Frontal cortex (tissue), 4 donors: ENCODE data around the gene APOF. TPM values are rescaled to one million over a fixed set of nuclear protein-coding genes. Genes with fewer than 3 reads are reported as not detected.
"Not testable (repeated sequence)": the region's sequence is repeated elsewhere in the genome, so short reads cannot be mapped to it uniquely, and the experiment has no call there.

Experiments
- DNase-seq, 2 donors: peaks; one replicate each; pipeline ENCODE4 v3.0.0; 2012; ENCODE audit warnings: low spot score in 2 of 2
- FAIRE-seq: peaks from 2 replicates; lab custom pipeline; 2012; peaks lifted over from hg19 to GRCh38; lab: Jason Lieb, UNC
- total RNA-seq: library from RNA; depleted of rRNA; stranded (reverse); fragments of >200 nt; gene quantifications from one replicate; pipeline ENCODE4 v1.2.3, GENCODE V29; 2014
- donor health status: control.
- donor health status: control.
- donor health status: control.

The APOF gene
- total RNA-seq, 1 donor from 2014 or later: not detected

DNA sequence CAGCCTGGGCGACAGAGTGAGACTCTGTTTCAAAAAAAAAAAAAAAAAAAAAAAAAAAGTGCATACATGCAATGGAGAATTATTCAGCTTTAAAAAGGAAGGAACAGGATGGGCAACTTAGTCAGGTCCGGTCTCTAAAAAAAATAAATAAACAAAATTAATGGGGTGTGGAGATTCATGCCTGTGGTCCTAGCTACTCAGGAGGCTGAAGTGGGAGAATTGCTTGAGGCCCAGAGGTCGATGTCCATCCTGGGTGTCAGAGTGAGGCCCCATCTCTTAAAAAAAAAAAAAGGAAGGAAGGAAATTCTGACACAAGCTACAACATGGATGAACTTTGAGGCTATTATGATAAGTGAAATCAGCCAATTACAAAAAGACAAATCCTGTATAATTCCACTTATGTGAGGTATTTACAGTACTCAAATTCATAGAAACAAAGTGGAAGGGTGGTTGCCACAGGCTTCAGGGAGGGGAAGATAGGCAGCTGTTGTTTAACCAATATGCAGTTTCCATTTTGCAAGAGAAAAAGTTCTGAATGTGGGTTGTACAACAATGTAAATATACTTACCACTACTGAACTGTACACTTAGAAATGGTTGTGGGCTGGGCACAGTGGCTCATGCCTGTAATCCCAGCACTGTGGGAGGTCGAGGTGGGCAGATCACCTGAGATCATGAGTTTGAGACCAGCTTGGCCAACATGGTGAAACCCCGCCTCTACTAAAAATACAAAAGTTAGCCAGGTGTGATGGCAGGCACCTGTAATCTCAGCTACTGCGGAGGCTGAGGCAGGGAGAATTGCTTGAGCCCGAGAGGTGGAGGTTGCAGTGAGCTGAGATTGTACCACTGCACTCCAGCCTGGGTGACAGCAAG, 12.3 kb upstream of the APOF start:
- FAIRE-seq: no peak
- no peak for DNase-seq

DNA sequence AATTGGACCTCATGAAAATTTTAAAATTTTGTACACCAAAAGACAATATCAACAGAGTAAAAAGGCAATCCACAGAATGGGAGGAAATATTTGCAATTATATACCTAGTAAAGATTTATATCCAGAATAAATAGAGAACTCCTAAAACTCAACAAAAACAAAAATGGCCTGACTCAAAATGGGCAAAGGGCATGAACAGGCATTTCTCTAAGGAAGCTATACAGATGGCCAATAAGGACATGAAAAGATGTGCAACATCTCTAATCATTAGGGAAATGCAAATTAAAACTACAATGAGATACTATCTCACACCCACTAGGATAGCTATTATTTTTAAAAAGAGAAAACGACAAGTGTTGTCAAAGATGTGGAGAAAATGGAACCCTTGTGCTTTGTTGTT, 10.9 kb upstream of the APOF start:
- FAIRE-seq (no peak), DNase-seq (no peak)

GRCh38 chr12:56366948-56367347, 4.3 kb upstream of the APOF start:
- FAIRE-seq: no peak
- no peak for DNase-seq

DNA sequence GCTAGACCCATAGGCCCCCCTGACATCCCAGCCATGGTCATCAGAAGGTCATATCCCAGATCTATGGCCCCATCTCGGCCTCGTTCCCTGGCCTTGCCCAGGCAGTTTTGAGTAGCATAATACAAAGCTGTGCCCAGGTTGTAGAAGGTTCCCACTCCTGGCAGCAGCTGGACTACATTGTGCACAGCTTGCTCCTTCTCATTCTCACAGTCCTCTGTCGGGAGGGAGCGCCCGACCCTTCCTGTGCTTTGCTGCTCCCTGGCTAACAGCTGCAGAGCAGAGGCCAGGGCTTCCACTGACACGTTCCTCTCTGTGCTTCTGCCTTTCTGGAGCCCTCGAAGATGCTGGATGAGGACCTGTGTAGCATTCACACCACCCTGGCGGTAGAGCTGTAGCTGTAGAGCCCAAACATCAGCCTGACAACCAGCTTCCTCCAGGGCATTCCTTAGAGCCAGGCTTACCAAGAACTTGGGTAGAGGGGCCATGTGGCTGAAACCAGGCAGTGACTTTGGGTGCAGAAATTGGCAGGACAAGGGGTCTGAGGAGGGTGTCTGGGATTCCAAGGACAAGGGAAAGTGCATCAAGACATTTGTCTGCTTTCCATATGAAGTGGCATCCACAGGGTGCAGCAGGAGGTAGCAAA, 1.0 kb downstream of the APOF start:
- FAIRE-seq: no peak
- no peak for DNase-seq

- DNase-seq (peak; percentile 80 to 90), FAIRE-seq (peak; percentile 93)
Observed at GRCh38 chr12:56359851-56360767, 2.5 kb downstream of the APOF start, which contains the start of gene STAT2. TSS of gene STAT2 (minus strand) at chr12:56360107. CDS start at chr12:56356571, 3,536 bp downstream.

DNA sequence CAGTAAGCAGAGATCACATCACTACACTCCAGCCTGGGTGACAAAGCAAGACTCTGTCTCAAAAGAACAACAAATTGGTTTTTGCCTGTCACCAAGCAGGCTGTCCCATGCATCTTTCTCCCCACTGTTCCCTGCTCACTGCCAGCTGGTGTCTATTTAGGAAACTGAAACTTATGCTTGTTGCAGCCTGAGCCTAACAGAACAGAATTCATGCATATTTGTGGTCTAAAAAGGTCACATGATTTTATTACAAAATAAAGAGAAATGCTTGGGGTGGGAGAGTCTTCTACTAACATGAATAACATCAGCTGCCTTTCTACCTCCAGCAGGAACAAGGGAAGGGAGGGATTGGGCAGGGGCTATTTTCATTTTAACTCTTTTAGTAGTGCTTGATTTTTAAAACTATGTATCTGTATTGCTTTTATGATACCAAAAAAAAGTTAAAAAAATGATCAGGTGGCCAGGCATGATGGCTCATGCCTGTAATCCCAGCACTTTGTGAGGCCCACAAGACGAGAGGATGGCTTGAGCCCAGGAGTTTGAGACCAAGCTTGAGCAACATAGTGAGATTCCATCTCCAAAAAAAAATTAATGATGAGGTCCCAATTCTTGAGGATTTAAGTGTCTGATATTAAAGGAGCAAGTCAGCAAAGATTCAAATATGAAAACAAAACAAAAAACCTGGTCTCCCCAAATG, 3.7 kb downstream of the APOF start:
- DNase-seq (no peak), FAIRE-seq (no peak)

- DNase-seq (no peak), FAIRE-seq (no peak)
Observed at GRCh38 chr12:56351325-56351724, 11.3 kb downstream of the APOF start.

GRCh38 chr12:56350662-56351061, 12.0 kb downstream of the APOF start:
- FAIRE-seq: no peak
- no peak for DNase-seq

DNA sequence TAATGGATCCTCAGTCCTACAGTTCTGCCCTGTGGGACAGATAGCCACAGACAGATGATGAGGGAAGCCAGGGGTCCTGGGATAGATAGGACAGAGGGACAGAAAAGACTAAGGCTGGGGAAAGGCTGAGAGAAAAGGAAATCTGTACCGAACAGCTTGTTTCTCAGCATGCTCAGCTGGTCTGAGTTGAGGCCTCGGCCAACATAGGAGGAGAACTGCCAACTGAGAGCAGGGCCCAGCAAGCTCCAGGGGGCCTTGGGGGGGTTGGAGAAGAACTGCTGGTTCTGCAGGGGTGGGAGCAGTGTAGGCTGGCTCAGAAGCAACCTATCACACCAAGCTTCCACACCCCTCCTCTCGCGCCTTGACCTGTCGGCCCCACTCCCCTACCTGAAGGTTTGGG, 13.9 kb downstream of the APOF start:
- FAIRE-seq (no peak), DNase-seq (no peak)

DNA sequence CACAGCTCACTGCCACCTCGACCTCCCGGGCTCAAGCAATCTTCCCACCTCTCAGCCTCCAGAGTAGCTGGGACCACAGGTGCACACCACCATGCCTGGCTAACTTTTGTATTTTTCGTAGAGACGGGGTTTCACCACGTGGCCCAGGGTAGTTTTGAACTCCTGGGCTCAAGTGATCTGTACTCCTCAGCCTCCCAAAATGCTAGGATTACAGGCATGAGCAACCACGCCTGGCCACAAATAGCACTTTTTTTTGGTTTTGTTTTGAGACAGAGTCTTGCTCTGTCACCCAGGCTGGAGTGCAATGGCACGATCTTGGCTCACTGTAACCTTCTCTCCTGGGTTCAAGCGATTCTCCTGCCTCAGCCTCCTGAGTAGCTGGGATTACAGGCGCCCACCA, 15.4 kb downstream of the APOF start:
- FAIRE-seq, DNase-seq: not testable (repeated sequence)

DNA sequence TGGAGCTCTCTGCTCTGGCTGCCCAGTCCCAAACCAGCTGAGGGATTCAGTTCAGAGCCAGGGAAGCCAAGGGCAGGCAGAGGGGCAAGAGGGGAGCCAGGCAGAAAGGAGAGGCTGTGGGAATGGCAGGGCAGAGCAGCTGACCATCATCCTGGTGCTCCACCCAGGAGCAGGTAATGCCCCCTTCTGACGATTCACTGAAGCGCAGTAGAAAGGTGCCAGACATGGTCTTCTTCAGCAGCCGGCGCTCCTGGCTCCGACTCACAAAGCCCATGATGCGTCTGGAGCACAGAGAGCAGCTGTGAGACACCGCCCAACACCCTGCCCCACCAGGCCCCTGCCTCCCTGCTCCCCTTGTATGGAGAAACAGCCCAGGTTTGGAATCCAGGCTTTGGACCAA, 16.0 kb downstream of the APOF start:
- DNase-seq (no peak), FAIRE-seq (no peak)

DNA sequence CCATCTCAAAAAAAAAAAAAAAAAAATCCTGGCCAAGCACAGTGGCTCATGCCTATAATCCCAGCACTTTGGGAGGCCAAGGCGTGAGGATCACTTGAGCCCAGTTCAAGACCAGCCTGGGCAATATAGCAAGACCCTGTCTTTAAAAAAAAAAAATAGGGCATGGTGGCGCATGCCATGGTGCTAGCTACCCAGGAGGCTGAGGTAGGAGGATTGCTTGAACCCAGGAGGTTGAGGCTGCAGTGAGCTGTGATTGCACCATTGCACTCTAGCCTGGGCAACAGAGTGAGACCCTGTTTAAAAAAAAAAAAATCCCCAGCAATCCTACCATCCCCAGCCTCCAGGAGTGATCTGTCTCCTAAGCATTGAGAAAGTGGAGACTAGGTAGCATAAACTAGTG, 20.4 kb downstream of the APOF start:
- FAIRE-seq, DNase-seq: not testable (repeated sequence)

DNA sequence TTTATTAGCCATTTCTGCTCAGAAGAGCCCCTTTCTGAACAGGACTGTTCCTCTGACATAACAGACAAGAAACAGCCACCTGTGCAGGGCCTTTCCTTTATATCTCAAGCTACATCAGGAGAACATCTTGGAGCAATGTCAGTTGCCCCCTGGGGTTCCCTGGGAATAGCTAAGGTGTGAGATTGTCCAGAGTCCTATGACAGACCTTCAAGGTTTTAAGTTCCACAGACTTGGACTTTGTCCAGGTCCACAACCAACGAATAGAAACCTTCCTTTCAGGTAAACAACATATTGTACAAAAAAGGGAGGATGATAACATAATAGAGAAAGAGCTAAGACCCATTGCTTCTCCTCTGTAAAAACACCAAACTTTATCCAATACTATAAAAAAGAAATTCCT, 21.0 kb downstream of the APOF start:
- FAIRE-seq (no peak), DNase-seq (no peak)

DNA sequence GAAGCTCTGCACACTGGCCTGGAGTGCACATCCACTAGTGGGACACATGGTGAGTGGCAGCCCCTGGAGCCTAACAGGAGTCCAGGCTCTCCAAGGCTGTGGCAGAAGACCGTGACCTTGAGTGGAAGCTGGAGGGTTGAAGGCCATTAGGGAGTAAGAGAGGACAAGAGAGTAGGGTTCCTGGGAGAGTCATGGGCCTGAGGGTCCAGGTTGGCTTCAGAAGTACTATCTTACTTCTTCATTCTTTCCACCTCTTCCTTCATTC, 23.6 kb downstream of the APOF start:
- FAIRE-seq (no peak), DNase-seq (no peak)

DNA sequence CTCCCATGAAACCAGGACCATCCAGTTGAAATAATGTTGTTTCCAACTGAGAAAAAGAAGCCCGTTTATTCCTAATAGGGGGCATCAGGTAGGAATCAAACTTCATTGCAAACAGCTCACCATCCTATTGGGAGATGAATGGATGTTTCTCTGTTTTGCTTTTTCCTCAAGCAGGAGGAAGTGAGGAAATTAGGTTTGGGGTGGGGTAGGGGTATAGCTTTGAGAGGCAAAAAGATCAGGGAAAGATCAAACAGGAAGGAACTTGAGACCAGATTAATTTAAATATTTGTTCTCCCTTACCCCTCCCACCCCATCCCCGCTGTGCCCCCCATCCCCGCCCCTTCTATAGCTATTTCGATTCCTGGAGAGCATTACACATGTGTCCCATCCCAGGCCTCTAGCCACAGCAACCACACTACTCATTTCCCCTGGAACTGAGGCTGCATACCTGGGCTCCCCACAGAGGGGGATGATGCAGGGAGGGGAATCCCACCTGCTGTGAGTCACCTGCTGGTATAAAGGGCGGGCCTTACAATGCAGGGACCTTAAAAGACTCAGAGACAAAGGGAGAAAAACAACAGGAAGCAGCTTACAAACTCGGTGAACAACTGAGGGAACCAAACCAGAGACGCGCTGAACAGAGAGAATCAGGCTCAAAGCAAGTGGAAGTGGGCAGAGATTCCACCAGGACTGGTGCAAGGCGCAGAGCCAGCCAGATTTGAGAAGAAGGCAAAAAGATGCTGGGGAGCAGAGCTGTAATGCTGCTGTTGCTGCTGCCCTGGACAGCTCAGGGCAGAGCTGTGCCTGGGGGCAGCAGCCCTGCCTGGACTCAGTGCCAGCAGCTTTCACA, 24.1 kb downstream of the APOF start, which contains the start of gene IL23A:
Gene IL23A, plus strand, starts transcription at position 577 of the 850 bp plus-strand sequence. Its CDS starts 161 bp downstream, at position 738.
- FAIRE-seq (no peak), DNase-seq (no peak)

DNA sequence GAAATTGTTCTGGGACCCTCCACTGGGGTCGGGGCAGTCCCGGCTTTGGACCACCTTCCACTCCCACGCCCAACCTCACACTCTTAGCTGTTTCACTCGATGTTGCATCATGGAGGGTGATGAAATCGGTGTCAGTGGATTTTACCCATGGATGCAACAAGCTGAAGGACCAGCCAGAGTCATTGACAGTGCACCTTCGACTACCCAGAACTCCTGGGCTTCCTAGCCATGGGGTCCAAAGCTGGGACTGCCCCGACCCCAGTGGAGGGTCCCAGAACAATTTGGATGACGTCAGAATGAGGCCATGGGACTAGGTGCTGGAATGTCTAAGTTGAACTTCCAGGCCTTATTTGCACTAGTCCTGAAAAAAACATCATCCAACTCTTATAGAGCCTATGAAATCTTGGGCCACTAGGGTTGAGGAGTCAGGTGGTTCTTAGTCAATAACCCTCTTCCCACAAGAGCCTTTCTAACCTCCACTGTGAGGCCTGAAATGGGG, 24.9 kb downstream of the APOF start:
- FAIRE-seq: no peak

GRCh38 chr12:56336361-56337167, 26.1 kb downstream of the APOF start:
- no peak for DNase-seq
- no peak for FAIRE-seq

More for the DNA sequence above, 24.9 kb downstream of the APOF start:
- no peak for DNase-seq

- not testable (repeated sequence) for FAIRE-seq, DNase-seq
Observed at GRCh38 chr12:56335527-56335926, 27.1 kb downstream of the APOF start.
